Bronchial epithelial cell (primary cell): ENCODE measurements around the gene CACUL1. TPM values are rescaled to one million over a fixed set of nuclear protein-coding genes. Genes with fewer than 3 reads are reported as not detected.
"Not testable (repeated sequence)": the region's sequence is repeated elsewhere in the genome, so short reads cannot be mapped to it uniquely, and the experiment has no call there.

ENCODE experiments used
- DNase-seq: peaks from one replicate; pipeline ENCODE4 v3.0.0-alpha.2; 2010; ENCODE audit warnings: low read depth
- FAIRE-seq: peaks from 2 replicates; lab custom pipeline; 2011; peaks lifted over from hg19 to GRCh38; lab: Jason Lieb, UNC
- H3K27me3 ChIP-seq: 2 replicates; pipeline ENCODE4 v1.5.1; 2011; ENCODE audit warnings: low read length; ENCODE audit not compliant: control insufficient read depth, insufficient read depth
- H3K36me3 ChIP-seq: 2 replicates; pipeline ENCODE4 v1.5.1; 2011; ENCODE audit warnings: low read length; ENCODE audit not compliant: control insufficient read depth, insufficient read depth
- H3K4me3 ChIP-seq: 2 replicates; pipeline ENCODE4 v1.5.1; 2011; ENCODE audit warnings: mild to moderate bottlenecking, low read depth, low read length, control low read depth
- total RNA-seq: library from RNA; depleted of rRNA; stranded (reverse); fragments of >200 nt; gene quantifications from 2 replicates; pipeline ENCODE4 v1.2.1, GENCODE V29; 2014
- TF ChIP-seq, protein P1 (sequence below): IDR thresholded peaks from 2 replicates; pipeline ENCODE4 v1.5.1; 2011; ENCODE audit warnings: mild to moderate bottlenecking, moderate library complexity, low read length, control low read depth, inconsistent platforms; ENCODE audit not compliant: insufficient read depth, severe bottlenecking

CACUL1 gene
- total RNA-seq, 1 donor from 2014 or later, result 18.2 TPM

DNA sequence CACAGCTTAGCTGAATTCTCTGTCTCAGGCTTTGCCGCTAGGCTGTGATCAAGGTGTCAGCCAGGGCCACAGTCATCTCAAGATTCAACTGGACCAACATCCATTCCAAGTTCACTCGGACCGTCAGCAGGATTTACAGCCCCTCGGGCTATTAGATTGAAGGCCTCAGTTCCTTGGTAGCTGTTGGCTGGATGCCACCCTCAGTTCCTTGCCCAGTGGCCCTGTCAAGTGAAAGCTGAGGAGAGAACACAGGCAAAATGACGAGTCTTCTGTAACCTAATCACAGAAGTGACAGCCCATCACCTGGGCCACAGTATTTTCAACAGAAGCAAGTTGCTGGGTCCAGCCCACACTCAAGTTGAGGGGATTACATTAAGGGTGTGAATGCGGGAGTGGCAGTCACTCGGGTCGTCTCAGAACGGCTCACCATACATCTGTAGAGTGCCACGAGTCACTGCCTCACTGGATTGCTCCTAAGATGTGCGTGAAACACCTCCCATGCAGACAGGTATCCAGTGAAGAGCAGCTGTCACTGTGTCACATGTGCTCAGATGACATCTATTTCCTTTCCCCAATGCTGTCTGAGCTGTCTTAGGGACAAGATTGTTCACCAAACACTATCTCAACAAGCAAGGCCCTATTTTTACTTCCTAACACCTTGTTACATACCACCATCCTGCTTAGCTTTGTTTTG lies 80.4 kb downstream of the CACUL1 start:
- Histone ChIP-seq H3K27me3 (no peaks in the 10 kb centered on the region), H3K4me3 (no peak overlapping the region), H3K36me3 (no peaks in the 10 kb centered on the region)
- DNase-seq, result no peak
- TF ChIP-seq, protein P1, sequence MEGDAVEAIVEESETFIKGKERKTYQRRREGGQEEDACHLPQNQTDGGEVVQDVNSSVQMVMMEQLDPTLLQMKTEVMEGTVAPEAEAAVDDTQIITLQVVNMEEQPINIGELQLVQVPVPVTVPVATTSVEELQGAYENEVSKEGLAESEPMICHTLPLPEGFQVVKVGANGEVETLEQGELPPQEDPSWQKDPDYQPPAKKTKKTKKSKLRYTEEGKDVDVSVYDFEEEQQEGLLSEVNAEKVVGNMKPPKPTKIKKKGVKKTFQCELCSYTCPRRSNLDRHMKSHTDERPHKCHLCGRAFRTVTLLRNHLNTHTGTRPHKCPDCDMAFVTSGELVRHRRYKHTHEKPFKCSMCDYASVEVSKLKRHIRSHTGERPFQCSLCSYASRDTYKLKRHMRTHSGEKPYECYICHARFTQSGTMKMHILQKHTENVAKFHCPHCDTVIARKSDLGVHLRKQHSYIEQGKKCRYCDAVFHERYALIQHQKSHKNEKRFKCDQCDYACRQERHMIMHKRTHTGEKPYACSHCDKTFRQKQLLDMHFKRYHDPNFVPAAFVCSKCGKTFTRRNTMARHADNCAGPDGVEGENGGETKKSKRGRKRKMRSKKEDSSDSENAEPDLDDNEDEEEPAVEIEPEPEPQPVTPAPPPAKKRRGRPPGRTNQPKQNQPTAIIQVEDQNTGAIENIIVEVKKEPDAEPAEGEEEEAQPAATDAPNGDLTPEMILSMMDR, result no peak
- no peak for FAIRE-seq

DNA sequence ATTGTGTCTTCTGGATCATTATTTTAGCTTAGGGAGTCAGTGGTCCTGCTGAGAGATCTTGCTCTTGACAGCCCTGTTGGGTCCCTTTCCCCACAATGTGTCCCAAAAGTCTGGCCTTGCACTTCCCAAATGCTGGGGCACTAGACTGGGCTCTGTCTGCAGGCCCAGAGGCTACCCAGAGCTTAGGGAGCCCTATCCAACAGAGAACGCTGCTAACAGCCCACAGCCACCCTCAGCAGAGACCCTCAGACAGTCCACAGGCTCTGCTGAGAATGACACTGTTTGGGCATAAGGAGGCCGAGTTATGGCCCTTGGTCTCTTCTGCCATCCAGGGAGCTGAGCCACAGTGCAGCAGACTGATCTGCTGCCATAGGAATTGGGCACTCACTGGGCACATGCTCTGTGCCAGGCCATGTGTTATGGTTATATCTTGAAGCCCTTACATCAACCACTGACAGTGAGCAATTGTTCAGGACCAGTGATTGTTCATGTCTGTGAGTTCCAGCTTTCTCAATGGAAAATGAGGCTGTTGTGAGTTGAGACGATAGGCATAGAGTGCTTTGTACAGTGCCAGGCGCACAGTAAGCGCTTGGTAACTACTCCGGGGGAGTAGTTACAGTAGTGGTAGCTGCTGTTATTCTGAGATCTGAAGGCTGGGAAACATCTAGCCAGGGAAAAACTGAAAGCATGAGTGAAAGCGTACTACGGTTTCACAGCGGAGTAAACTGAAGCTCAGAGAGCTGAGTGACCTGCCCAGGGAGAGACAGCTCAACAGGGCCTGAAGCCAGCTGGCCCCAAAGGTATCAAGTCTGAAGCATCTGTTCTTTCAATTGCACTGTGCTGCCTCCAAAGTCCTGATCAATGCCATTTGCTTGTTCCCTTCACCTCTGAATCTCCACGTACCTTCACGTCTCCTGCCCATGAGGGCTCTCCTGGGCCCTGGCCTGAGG lies 81.7 kb downstream of the CACUL1 start:
- Histone ChIP-seq H3K27me3 (no peaks in the 10 kb centered on the region), H3K4me3 (no peak overlapping the region), H3K36me3 (no peaks in the 10 kb centered on the region)
- TF ChIP-seq, protein P1, result no peak
- FAIRE-seq (no peak), DNase-seq (no peak)

DNA sequence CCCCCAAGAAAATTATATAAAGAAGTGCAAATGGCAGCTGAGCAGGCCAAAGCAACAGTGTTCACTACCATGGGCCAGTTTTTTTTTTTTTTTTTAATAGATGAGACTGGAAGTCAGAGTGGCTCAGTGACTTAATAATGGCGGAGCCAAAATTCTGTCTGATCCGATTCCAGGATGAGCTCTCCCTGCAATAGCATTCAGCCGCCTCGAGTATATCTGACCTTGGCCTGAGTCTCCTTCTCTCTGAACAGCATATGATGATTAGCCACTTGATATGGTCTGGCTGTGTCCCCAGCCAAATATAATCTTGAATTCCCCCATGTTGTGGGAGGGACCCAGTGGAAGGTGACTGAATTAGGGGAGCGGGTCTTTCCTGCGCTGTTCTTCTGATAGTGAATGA lies 82.6 kb downstream of the CACUL1 start:
- no peaks in the 10 kb centered on the region for H3K27me3 ChIP-seq
- DNase-seq (no peak), FAIRE-seq (no peak)
- H3K4me3 ChIP-seq, result no peak overlapping the region
- no peaks in the 10 kb centered on the region for H3K36me3 ChIP-seq
- TF ChIP-seq, protein P1, result no peak

DNA sequence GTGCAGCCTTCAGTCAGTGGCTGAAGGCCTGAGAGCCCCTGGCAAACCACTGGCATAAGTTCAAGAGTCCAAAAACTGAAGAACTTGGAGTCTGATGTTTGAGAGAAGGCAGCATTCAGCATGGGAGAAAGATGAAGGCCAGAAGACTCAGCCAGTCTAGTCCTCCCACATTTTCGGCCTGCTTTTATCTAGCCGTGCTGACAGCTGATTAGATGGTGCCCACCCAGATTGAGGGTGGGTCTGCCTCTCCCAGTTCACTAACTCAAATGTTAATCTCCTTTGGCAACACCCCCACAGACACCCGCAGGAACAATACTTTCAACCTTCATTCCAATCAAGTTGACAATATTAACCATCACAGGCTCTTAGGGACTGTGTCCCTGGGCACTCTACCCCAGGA lies 83.5 kb downstream of the CACUL1 start:
- not testable (repeated sequence) for DNase-seq, H3K4me3 ChIP-seq, H3K27me3 ChIP-seq, FAIRE-seq, H3K36me3 ChIP-seq

DNA sequence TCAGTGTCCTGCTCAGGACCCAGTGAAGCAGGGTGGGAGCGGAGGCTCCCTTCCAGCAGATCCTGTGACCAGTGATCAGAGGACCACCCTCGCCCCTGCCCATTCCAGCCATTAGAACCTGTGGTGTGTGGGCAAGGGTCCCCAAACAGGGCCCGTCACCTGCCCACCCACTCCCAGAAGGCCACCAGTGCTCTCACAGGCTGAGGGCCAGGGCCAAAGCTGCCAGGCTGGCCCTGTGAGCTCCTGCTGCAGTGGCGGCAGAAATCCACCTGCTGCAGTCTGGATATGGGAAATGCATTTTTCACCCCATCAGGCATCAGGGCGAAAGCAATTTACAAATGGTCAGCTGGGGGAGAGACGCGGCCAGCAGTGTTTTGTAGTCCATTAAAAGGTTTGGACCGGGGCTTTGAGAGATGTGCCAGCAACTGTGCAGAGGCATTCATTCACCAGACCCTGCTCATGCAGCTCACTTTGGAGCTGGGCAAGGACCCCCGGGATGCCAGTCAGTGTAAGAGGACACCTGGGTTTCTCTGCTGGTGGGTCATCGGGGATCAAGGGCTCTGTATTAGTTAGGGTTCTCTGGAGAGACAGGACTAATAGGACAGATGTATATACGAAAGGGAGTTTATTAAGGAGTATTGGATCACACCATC lies 84.2 kb downstream of the CACUL1 start:
- TF ChIP-seq, protein P1, result no peak
- DNase-seq (no peak), FAIRE-seq (peak; percentile 43)
- Histone ChIP-seq H3K36me3 (no peaks in the 10 kb centered on the region), H3K27me3 (no peaks in the 10 kb centered on the region), H3K4me3 (no peak overlapping the region)

DNA sequence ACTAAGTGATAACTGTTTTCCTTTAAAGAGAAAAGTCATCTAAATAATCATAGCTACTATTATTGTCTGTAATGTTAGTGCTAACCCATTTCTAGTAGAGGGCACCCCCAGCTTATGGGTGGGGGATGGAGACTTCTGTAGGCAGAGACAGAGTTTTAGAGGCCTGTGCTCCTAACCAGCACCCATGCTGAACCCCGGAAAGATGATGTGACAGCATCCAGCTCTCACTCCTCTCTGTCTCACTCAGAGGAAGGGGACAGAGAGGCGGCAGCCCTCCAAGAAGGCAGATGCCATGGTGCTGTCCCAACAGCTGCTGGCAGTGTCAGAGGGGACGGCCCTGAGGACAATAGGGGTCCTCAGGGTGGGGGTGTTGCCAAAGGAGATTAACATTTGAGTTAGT lies 84.9 kb downstream of the CACUL1 start:
- peak; percentile 50 for FAIRE-seq
- Histone ChIP-seq H3K36me3 (no peaks in the 10 kb centered on the region), H3K27me3 (no peaks in the 10 kb centered on the region), H3K4me3 (no peak overlapping the region)
- TF ChIP-seq, protein P1, result no peak
- no peak for DNase-seq
